ENCODE data around the gene P2RY13.

P2RY13 gene

DNA sequence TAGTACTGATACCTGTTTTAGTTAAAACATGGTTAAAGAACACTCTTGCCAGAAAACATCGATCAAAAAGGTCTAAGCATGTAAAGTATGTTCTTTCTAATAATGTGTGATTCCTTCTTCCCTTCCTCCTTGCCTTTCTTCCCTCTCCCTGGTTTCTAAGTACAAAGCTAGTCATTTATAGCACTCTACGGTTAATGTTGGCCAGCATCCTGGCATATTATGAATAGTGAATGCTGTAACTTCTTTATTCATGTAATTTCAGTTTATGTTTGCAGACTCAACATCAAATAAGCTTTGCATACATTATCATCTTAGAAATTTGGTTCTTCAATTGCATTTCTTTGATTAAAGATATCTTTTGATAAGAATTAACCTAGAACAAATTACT, 28.1 kb upstream of the P2RY13 start:
- no peak overlapping the region for H3K27ac ChIP-seq
- TF ChIP-seq, protein P1, sequence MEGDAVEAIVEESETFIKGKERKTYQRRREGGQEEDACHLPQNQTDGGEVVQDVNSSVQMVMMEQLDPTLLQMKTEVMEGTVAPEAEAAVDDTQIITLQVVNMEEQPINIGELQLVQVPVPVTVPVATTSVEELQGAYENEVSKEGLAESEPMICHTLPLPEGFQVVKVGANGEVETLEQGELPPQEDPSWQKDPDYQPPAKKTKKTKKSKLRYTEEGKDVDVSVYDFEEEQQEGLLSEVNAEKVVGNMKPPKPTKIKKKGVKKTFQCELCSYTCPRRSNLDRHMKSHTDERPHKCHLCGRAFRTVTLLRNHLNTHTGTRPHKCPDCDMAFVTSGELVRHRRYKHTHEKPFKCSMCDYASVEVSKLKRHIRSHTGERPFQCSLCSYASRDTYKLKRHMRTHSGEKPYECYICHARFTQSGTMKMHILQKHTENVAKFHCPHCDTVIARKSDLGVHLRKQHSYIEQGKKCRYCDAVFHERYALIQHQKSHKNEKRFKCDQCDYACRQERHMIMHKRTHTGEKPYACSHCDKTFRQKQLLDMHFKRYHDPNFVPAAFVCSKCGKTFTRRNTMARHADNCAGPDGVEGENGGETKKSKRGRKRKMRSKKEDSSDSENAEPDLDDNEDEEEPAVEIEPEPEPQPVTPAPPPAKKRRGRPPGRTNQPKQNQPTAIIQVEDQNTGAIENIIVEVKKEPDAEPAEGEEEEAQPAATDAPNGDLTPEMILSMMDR (IDR thresholded peaks at IDR 0.05), result no peak
- no peak for TF ChIP-seq ZFX (IDR thresholded peaks at IDR 0.05; ENCODE audit: borderline replicate concordance)

GRCh38 chr3:151356794-151357462, 27.6 kb upstream of the P2RY13 start:
- TF ChIP-seq ZFX (IDR thresholded peaks at IDR 0.05; ENCODE audit: borderline replicate concordance), result no peak
- TF ChIP-seq, protein P1 (IDR thresholded peaks at IDR 0.05), result no peak
- H3K27ac ChIP-seq, result no peak overlapping the region

- no peak for TF ChIP-seq ZFX (IDR thresholded peaks at IDR 0.05; ENCODE audit: borderline replicate concordance)
- TF ChIP-seq, protein P1 (IDR thresholded peaks at IDR 0.05), result no peak
- no peak overlapping the region for H3K27ac ChIP-seq
Observed at GRCh38 chr3:151351648-151352047, 22.3 kb upstream of the P2RY13 start.

GRCh38 chr3:151351219-151351618, 21.9 kb upstream of the P2RY13 start:
- H3K27ac ChIP-seq, result no peak overlapping the region
- no peak for TF ChIP-seq ZFX (IDR thresholded peaks at IDR 0.05; ENCODE audit: borderline replicate concordance)
- TF ChIP-seq, protein P1 (IDR thresholded peaks at IDR 0.05), result no peak

DNA sequence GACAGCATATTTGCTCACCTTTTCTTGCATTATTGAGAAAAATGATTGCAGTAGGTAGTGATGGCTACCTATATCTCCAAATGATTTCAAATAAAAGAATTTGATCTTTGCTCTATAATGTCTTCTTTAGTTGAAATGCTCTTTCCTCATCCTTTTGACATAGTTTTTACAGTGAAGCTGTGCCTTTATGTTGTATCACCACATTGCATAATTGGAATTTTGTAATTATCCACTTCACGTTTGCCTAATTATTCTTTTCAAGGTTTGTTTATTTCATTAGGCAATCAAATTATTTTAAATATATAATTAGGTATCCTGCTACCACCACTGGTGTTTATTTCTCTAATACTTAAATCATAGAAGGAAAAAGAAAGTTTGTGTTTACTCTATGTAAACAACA, 21.3 kb upstream of the P2RY13 start:
- H3K27ac ChIP-seq, result no peak overlapping the region
- TF ChIP-seq ZFX (IDR thresholded peaks at IDR 0.05; ENCODE audit: borderline replicate concordance), result no peak
- TF ChIP-seq, protein P1 (IDR thresholded peaks at IDR 0.05), result no peak

GRCh38 chr3:151347432-151347831, 18.1 kb upstream of the P2RY13 start:
- no peak overlapping the region for H3K27ac ChIP-seq
- no peak for TF ChIP-seq ZFX (IDR thresholded peaks at IDR 0.05; ENCODE audit: borderline replicate concordance)
- TF ChIP-seq, protein P1 (IDR thresholded peaks at IDR 0.05), result no peak

- no peak overlapping the region for H3K27ac ChIP-seq
- TF ChIP-seq, protein P1 (IDR thresholded peaks at IDR 0.05), result no peak
- no peak for TF ChIP-seq ZFX (IDR thresholded peaks at IDR 0.05; ENCODE audit: borderline replicate concordance)
Observed at GRCh38 chr3:151346292-151346691, 16.9 kb upstream of the P2RY13 start.
